ENCODE results near the gene NANOGP8. TPM values are rescaled to one million over a fixed set of nuclear protein-coding genes. Genes with fewer than 3 reads are reported as not detected.
"Not testable (repeated sequence)": the region's sequence is repeated elsewhere in the genome, so short reads cannot be mapped to it uniquely, and the experiment has no call there.

Gene NANOGP8
- total RNA-seq, 2 experiments from 2014 or later, result not detected

DNA sequence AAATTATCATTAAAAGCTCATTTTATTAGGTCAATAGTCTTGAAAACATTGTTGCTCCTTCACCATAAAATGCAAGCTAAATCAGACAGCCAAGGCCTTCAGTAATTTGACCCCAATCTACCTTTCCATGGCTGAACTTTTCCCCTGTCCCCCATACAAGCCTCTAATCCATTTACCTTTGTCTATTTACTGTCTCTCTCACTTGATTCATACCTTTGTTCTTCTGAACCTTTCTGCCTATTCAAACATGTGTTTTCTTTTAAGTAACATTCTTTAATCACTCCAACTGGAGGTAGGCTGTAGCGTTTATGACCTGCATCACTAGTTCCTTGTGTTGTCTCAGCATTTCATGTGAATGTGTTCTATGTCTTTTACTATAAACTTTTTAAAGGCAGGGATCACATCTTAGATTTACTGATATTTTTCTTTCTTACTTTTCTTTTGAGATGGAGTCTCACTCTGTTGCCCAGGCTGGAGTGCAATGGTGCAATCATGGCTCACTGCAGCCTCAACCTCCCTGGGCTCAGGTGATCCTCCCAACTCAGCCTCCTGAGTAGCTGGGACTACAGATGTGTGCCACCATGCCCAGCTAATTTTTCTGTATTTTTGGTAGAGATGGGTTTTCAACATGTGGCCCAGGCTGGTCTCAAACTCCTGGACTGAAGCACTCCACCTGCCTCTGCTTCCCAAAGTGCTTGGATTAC lies 5.2 kb upstream of the NANOGP8 start:
- no peak for DNase-seq
- ATAC-seq, result no peak
- Mint-ChIP-seq H3K9me3 (ENCODE audit: insufficient read depth) (no peaks in the 10 kb centered on the region), H3K4me1 (ENCODE audit: low read depth) (no peaks in the 10 kb centered on the region), H3K27me3 (ENCODE audit: low read depth) (peaks cover 2% of the 10 kb centered on the region), H3K27ac (no peak overlapping the region), H3K4me3 (no peak overlapping the region), H3K36me3 (ENCODE audit: low read depth) (no peaks in the 10 kb centered on the region)
- ChIA-PET CTCF (interaction anchor here (5.5 kb wide), 1 partner anchor 11 kb away, joined by 21 read pairs; no protein-coding TSS in a partner anchor), POLR2A (no interaction called here)

DNA sequence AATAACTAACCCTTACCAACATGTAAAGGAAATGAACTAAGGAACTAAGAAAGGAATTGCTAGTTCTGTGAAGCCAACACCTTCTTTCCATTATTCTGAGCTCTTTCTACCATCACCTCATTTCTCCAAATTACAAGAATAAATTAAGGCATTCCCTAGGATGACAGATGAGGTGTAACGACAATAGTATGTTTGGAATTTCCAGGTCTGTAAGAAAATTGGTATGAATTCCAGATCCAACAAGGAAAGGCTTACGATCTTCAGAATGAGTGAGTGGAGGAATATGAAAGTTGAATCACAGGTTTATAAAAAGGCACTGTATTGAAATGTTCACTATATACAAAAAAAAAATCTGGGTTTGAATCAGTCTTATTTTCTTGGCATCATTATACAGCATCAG lies 4.5 kb upstream of the NANOGP8 start:
- no peak overlapping the region for H3K4me3 Mint-ChIP-seq
- CTCF ChIA-PET, result interaction anchor here (5.5 kb wide), 1 partner anchor 11 kb away, joined by 21 read pairs; no protein-coding TSS in a partner anchor
- no peak for DNase-seq
- no peak for ATAC-seq
- no peaks in the 10 kb centered on the region for H3K36me3 Mint-ChIP-seq (ENCODE audit: low read depth)
- no peak overlapping the region for H3K27ac Mint-ChIP-seq
- POLR2A ChIA-PET, result no interaction called here
- peaks cover 2% of the 10 kb centered on the region for H3K27me3 Mint-ChIP-seq (ENCODE audit: low read depth)
- H3K4me1 Mint-ChIP-seq (ENCODE audit: low read depth), result no peaks in the 10 kb centered on the region
- no peaks in the 10 kb centered on the region for H3K9me3 Mint-ChIP-seq (ENCODE audit: insufficient read depth)

DNA sequence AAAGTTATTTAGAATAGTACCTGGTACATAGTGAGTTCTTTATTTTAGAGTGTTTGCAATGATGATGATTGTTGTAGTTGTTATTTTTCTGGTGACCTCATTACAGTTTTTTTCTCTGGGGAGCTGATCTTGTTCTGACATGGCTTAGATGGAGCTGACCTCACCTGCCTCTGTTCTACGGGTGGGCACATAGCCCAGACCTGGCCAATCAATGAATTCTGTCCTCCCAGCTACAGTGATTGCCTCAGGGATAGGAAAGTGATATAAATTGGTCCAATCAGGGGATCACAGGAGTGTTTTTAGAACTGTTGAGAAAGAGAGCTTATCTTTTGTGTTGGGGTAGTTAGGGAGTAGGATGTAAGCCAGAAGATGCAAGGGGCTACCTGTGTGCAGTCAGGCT lies 3.2 kb upstream of the NANOGP8 start:
- no peak overlapping the region for H3K4me3 Mint-ChIP-seq
- ATAC-seq (no peak), DNase-seq (no peak)
- no peaks in the 10 kb centered on the region for H3K9me3 Mint-ChIP-seq (ENCODE audit: insufficient read depth)
- CTCF ChIA-PET, result interaction anchor here (1.1 to 5.5 kb wide), 2 partner anchors 10 to 357 kb away, joined by 3 to 21 read pairs; no protein-coding TSS in a partner anchor
- no peaks in the 10 kb centered on the region for H3K36me3 Mint-ChIP-seq (ENCODE audit: low read depth)
- H3K27ac Mint-ChIP-seq, result no peak overlapping the region
- POLR2A ChIA-PET, result interaction anchor here (0.5 kb wide), 1 partner anchor 1166 kb away, joined by 3 read pairs; no protein-coding TSS in a partner anchor
- peaks cover 2% of the 10 kb centered on the region for H3K27me3 Mint-ChIP-seq (ENCODE audit: low read depth)
- H3K4me1 Mint-ChIP-seq (ENCODE audit: low read depth), result no peaks in the 10 kb centered on the region

DNA sequence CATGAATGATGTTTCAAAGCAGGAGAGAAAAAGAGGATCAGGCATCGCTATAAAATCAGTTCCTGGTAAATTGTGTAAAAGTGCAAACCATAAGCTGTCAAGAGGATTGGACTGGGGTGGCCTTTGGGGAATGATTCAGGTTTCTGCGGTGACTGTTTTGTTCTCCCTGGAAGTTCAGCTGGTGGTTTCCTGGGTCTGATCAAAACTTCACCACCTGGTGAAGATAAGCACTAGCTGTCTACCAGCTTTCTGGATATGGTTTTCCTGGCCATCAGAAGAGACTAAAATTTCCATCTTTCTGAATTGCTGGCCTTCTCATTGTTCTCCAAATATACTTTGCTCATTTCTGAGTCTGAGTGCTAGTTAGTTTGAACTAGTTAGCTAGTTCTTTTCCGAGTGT lies 2.7 kb upstream of the NANOGP8 start:
- no peaks in the 10 kb centered on the region for H3K36me3 Mint-ChIP-seq (ENCODE audit: low read depth)
- H3K27ac Mint-ChIP-seq, result no peak overlapping the region
- ATAC-seq, result no peak
- no peak overlapping the region for H3K4me3 Mint-ChIP-seq
- POLR2A ChIA-PET, result interaction anchor here (0.5 kb wide), 1 partner anchor 1166 kb away, joined by 3 read pairs; no protein-coding TSS in a partner anchor
- no peaks in the 10 kb centered on the region for H3K9me3 Mint-ChIP-seq (ENCODE audit: insufficient read depth)
- DNase-seq, result no peak
- CTCF ChIA-PET, result interaction anchor here (1.1 to 5.5 kb wide), 2 partner anchors 9 to 357 kb away, joined by 3 to 21 read pairs; no protein-coding TSS in a partner anchor
- H3K27me3 Mint-ChIP-seq (ENCODE audit: low read depth), result peaks cover 2% of the 10 kb centered on the region
- H3K4me1 Mint-ChIP-seq (ENCODE audit: low read depth), result no peaks in the 10 kb centered on the region

DNA sequence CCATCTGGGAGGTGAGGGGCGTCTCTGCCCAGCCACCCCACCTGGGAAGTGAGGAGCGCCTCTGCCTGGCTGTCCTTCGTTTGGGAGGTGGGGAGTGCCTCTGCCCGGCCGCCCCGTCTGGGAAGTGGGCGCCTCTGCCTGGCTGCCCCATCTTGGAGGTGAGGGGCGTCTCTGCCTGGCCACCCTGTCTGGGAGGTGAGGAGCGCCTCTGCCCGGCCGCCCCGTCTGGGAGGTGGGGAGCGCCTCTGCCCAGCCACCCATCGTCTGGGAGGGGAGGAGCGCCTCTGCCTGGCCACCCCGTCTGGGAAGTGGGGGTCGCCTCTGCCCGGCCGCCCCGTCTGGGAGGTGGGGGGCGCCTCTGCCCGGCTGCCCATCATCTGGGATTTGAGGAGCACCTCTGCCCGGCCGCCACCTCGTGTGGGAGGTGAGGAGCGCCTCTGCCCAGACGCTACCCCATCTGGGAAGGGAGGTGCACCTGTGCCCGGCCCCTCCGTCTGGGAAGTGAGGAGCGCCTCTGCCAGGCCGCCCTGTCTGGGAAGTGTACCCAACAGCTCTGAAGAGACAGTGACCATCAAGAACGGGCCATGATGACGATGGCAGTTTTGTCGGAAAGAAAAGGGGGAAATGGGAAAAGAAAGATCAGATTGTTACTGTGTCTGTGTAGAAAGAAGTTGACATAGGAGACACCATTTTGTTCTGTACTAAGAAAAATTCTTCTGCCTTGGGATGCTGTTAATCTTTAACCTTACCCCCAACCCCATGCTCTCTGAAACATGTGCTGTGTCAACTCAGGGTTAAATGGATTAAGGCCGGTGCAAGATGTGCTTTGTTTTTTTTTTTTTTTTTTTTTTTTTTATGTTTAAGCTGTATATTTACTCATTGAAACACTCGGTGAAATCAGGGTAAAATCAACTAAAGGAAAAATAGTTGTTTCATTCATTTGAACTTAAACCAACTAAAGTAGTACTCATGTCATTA lies 2.4 kb downstream of the NANOGP8 start:
- CTCF ChIA-PET; H3K9me3 Mint-ChIP-seq (ENCODE audit: insufficient read depth); DNase-seq; POLR2A ChIA-PET; H3K27ac Mint-ChIP-seq; ATAC-seq; H3K36me3 Mint-ChIP-seq (ENCODE audit: low read depth); H3K4me3 Mint-ChIP-seq; H3K4me1 Mint-ChIP-seq (ENCODE audit: low read depth); H3K27me3 Mint-ChIP-seq (ENCODE audit: low read depth): not testable (repeated sequence)

DNA sequence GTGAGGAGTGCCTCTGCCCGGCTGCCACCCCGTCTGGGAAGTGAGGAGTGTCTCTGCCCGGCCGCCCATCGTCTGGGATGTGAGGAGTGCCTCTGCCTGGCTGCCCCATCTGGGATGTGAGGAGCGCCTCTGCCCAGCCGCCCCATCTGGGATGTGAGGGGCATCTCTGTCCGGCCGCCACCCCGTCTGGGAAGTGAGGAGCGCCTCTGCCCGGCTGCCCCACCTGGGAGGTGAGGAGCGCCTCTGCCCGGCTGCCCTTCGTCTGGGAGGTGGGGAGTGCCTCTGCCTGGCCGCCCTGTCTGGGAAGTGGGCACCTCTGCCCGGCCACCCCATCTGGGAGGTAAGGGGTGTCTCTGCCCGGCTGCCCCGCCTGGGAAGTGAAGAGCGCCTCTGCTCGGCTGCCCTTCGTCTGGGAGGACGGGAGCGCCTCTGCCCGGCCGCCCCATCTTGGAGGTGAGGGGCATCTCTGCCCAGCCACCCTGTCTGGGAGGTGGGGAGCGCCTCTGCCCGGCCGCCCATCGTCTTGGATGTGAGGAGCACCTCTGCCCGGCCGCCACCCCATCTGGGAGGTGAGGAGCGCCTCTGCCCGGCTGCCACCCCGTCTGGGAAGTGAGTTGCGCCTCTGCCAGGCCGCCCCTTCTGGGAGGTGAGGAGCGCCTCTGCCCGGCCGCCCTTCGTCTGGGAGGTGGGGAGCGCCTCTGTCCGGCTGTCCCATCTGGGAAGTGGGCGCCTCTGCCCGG lies 3.3 kb downstream of the NANOGP8 start:
- ATAC-seq; H3K27ac Mint-ChIP-seq; H3K9me3 Mint-ChIP-seq (ENCODE audit: insufficient read depth); H3K36me3 Mint-ChIP-seq (ENCODE audit: low read depth); POLR2A ChIA-PET; CTCF ChIA-PET; DNase-seq; H3K4me3 Mint-ChIP-seq; H3K4me1 Mint-ChIP-seq (ENCODE audit: low read depth); H3K27me3 Mint-ChIP-seq (ENCODE audit: low read depth): not testable (repeated sequence)

DNA sequence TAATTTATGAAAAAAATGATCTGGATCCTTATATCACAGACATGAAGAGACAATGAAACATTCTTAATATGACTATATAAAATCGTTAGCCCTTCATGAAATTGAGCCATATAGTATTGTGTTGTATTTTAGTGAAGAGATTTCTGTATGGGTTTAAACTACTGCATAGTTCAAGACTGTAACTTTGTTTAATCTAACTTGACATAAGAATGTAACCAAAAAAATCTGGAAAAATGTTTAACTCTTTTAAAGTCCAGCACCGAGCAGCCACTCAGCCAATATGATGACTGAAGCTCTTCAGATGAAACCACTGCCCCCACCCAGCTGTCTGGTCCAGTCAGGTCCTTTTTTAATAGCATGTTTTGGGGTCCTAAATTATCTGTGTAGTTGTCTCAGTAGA lies 4.9 kb downstream of the NANOGP8 start:
- Mint-ChIP-seq H3K36me3 (ENCODE audit: low read depth) (no peaks in the 10 kb centered on the region), H3K4me3 (no peak overlapping the region), H3K9me3 (ENCODE audit: insufficient read depth) (no peaks in the 10 kb centered on the region), H3K27ac (no peak overlapping the region), H3K27me3 (ENCODE audit: low read depth) (peaks cover 3% of the 10 kb centered on the region), H3K4me1 (ENCODE audit: low read depth) (no peaks in the 10 kb centered on the region)
- ChIA-PET POLR2A (no interaction called here), CTCF (interaction anchor here (0.7 to 5.5 kb wide), 3 partner anchors 9 to 363 kb away, joined by 4 to 56 read pairs (median 21); no protein-coding TSS in a partner anchor)
- no peak for ATAC-seq
- no peak for DNase-seq

DNA sequence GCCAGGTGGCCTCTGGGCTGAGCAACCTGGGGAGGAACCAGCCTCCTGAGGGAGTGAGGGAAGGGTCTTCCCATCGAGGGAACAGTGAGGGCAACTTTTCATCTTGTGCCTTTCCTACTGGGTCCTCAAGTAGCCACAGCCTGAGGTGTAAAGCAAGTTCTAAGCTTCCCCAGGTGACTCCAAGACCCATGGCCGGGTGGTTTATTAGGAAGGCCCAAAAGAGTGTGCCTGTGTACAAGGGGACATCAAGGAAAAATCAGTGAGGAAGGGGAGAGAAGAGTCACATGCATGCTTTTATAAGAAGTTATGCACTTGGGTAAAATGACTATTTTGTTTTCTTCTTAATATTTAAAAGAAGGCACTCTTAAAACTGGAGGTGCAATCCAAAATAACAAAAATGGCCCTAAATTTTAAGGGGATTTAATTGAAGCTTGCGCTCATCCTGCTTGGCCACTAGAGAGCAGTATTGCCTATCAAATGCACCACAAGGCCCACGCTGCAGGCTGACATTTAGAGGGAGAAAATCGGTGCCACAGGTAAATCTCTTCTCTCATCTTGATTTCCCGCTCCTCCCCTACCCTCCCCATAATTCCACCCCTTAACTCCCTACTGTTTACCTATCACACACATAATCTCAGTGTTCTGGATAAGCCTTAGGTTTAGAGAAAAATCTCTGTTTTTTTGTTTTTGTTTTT lies 6.7 kb downstream of the NANOGP8 start:
- H3K9me3 Mint-ChIP-seq (ENCODE audit: insufficient read depth), result no peaks in the 10 kb centered on the region
- H3K4me3 Mint-ChIP-seq, result no peak overlapping the region
- CTCF ChIA-PET, result interaction anchor here (1.1 to 5.5 kb wide), 7 partner anchors 11 to 365 kb away, joined by 3 to 56 read pairs (median 3); partner anchors contain the start of gene AQR
- no peaks in the 10 kb centered on the region for H3K4me1 Mint-ChIP-seq (ENCODE audit: low read depth)
- peaks cover 3% of the 10 kb centered on the region for H3K27me3 Mint-ChIP-seq (ENCODE audit: low read depth)
- H3K36me3 Mint-ChIP-seq (ENCODE audit: low read depth), result no peaks in the 10 kb centered on the region
- POLR2A ChIA-PET, result interaction anchor here (0.7 kb wide), 1 partner anchor 225 kb away, joined by 3 read pairs; no protein-coding TSS in a partner anchor
- ATAC-seq (no peak), DNase-seq (peak; percentile 52)
- H3K27ac Mint-ChIP-seq, result no peak overlapping the region

DNA sequence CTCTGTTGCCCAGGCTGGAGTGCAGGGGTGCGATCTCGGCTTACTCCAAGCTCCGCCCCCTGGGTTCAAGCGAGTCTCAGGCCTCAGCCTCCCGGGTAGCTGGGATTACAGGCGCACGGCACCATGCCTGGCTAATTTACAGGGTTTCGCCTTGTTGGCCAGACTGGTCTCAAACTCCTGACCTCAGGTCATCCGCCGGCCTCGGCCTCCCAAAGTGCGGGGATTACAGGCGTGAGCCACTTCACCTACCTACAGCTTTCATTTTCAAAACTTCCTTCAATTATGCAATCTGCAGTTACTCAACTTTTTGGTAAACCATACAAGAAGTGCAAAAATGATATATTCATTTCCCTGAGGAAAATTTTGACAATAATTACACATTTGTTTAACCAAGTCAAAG lies 14.0 kb downstream of the NANOGP8 start:
- DNase-seq (no peak), ATAC-seq (no peak)
- Mint-ChIP-seq H3K27me3 (ENCODE audit: low read depth) (peaks cover 6% of the 10 kb centered on the region), H3K4me3 (no peak overlapping the region), H3K9me3 (ENCODE audit: insufficient read depth) (no peaks in the 10 kb centered on the region), H3K4me1 (ENCODE audit: low read depth) (no peaks in the 10 kb centered on the region), H3K36me3 (ENCODE audit: low read depth) (no peaks in the 10 kb centered on the region), H3K27ac (no peak overlapping the region)
- ChIA-PET POLR2A (no interaction called here), CTCF (interaction anchor here (1.4 kb wide), 1 partner anchor 373 kb away, joined by 4 read pairs; no protein-coding TSS in a partner anchor)

DNA sequence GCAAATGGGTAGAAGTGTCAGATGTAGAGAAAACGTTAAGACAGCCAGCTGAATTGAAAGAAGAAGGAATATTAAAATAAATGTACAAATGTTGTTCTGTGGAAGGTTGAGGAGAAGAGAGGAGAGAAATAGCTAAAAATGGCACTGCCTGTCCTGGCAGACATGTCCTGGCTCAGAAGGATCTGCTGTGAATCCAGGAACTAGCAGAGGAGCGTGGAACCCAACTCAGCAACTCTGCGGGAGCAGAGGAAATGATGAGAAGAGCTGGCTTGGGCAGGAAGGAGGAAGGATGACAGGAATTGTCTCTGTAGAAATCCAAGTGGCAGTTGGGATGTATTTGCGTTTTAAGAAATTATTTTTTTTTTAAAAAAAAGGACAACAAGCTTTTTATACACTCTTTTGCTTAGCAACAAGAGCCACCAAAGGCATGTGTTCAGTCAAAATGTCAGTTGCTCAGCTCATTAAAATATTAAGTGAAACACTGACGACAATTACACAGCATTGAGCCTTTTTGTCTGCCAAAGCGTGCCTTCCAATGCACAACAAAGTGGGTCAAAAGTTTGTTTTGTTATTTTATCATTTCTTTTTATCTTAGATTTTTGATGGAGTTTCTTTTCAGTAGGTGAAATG lies 16.1 kb downstream of the NANOGP8 start:
- no peaks in the 10 kb centered on the region for H3K9me3 Mint-ChIP-seq (ENCODE audit: insufficient read depth)
- ChIA-PET CTCF (no interaction called here), POLR2A (no interaction called here)
- peaks cover 6% of the 10 kb centered on the region for H3K27me3 Mint-ChIP-seq (ENCODE audit: low read depth)
- no peaks in the 10 kb centered on the region for H3K36me3 Mint-ChIP-seq (ENCODE audit: low read depth)
- H3K4me3 Mint-ChIP-seq, result no peak overlapping the region
- no peaks in the 10 kb centered on the region for H3K4me1 Mint-ChIP-seq (ENCODE audit: low read depth)
- H3K27ac Mint-ChIP-seq, result no peak overlapping the region
- DNase-seq (no peak), ATAC-seq (no peak)

All from activated CD8-positive, alpha-beta T cell treated with anti-CD3 and anti-CD28 coated beads, Interleukin-2, amount 10 ng/mL, durations not matched to agents 7 days and 5 days (primary cell).